ENCODE results near the gene CAMTA1.

- TF ChIP-seq POLR2A (IDR thresholded peaks at IDR 0.05; ENCODE audit: low read length) (no peak), GATA1 (IDR thresholded peaks at IDR 0.05; ENCODE audit: low read depth, low read length) (no peak)
Observed at GRCh38 chr1:7002728-7003127, 217.5 kb downstream of the CAMTA1 start.

All from erythroblast (primary cell).